HCT116 (cell line): ENCODE results near the gene FOXA1.

Experiments used
- CEBPB ChIP-seq: IDR thresholded peaks from 2 replicates; pipeline ENCODE4 v1.6.1; 2012; ENCODE audit warnings: low read depth
- ELF1 ChIP-seq: IDR thresholded peaks from 2 replicates; pipeline ENCODE4 v1.6.1; 2012; ENCODE audit warnings: low read depth, borderline replicate concordance
- EZH2 ChIP-seq: fragments of 200-600 bp; sonication (generic); IDR thresholded peaks from 2 replicates; pipeline ENCODE4 v1.6.1; 2017; ENCODE audit warnings: antibody characterized with exemption, mixed run types
- EZH2phosphoT487 ChIP-seq: fragments of 200-600 bp; IDR thresholded peaks from 2 replicates; pipeline ENCODE4 v1.6.1; 2018; ENCODE audit warnings: antibody characterized with exemption, borderline replicate concordance
- JUND ChIP-seq: IDR thresholded peaks from 2 replicates; pipeline ENCODE4 v1.6.1; 2012
- POLR2A ChIP-seq: IDR thresholded peaks from 2 replicates; pipeline ENCODE4 v1.7.0; 2011; ENCODE audit warnings: borderline replicate concordance; ENCODE audit not compliant: insufficient read depth, insufficient read length; ENCODE audit errors: extremely low read depth
- POLR2AphosphoS5 ChIP-seq: IDR thresholded peaks from 2 replicates; pipeline ENCODE4 v1.6.1; 2011; ENCODE audit warnings: mild to moderate bottlenecking, low read depth, low read length, moderate library complexity
- SIN3A ChIP-seq: IDR thresholded peaks from 2 replicates; pipeline ENCODE4 v1.6.1; 2012; ENCODE audit warnings: low read depth
- ZNF274 ChIP-seq: fragments of 200-500 bp; sonication (Bioruptor generic); IDR thresholded peaks from 2 replicates; pipeline ENCODE4 v1.6.1; 2014; ENCODE audit warnings: mild to moderate bottlenecking, low read depth, low read length, inconsistent platforms
- TF ChIP-seq, protein P1 (sequence below): IDR thresholded peaks from 2 replicates; pipeline ENCODE4 v1.6.1; 2012
- TF ChIP-seq, protein P2 (sequence below), 3 experiments: fragments of 200-600 bp in 1 of 3; sonication (generic) in 1 of 3; IDR thresholded peaks in 2 of 3; conservative IDR thresholded peaks in 1 of 3; 2 replicates each; pipeline ENCODE4 v1.5.1; 2012 to 2017; ENCODE audit warnings: low read depth in 2 of 3, low read length in 2 of 3, antibody characterized with exemption in 1 of 3, borderline replicate concordance in 1 of 3, control low read depth in 1 of 3, mild to moderate bottlenecking in 1 of 3, mixed read lengths in 1 of 3, mixed run types in 1 of 3, moderate library complexity in 1 of 3; ENCODE audit not compliant: insufficient read depth in 1 of 3
- TF ChIP-seq, protein P3 (sequence below): IDR thresholded peaks from 2 replicates; pipeline ENCODE4 v1.6.1; 2011; ENCODE audit warnings: mild to moderate bottlenecking, low read length, moderate library complexity; ENCODE audit not compliant: insufficient replicate concordance; ENCODE audit errors: extremely low read depth

DNA sequence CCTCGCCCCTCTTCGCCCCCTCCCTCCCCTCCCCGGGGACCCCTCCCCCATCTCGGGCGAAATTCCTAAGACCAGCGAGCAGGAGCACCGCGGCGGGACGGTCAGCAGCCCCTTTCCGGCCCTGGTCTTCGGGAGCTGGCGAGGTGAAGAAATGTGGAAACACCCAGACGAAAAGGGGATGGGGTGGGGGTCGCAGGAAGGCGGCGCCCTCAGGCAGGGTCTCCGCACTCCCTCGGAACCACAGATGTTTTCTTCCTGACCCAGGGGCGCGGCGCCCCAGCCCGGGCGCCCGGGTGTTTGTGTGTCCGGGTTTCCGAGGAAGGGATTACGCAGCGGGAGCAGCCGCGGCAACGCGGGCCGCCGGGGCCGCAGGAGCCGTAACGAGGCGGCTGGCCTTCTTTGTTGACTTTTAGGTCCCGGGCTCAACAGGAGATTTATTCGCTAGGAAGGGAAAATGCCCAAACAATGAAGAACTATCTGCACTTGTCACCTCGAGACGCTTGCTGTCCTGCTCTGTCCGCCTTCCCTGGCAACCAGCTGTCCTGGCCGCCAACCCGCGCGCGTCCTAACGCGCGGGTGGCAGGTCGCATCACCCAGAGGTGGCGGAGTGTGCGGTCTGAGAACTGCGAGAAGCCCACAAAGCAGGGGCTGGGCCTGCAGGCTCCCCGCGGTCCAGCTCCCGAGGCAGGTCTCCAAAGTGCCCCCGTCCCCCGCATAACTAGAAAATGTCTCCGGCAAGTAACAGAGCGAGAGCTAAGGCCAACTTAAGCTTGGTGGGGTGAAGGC lies 7.0 kb downstream of the FOXA1 start:
- TF ChIP-seq, protein P1, sequence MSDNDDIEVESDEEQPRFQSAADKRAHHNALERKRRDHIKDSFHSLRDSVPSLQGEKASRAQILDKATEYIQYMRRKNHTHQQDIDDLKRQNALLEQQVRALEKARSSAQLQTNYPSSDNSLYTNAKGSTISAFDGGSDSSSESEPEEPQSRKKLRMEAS, result no peak
- TF ChIP-seq ZNF274, result no peak
- no peak for TF ChIP-seq CEBPB
- TF ChIP-seq EZH2, result peak; percentile 51; the same call in 1 of the 2 replicates
- TF ChIP-seq POLR2AphosphoS5, result no peak
- TF ChIP-seq, protein P2, sequence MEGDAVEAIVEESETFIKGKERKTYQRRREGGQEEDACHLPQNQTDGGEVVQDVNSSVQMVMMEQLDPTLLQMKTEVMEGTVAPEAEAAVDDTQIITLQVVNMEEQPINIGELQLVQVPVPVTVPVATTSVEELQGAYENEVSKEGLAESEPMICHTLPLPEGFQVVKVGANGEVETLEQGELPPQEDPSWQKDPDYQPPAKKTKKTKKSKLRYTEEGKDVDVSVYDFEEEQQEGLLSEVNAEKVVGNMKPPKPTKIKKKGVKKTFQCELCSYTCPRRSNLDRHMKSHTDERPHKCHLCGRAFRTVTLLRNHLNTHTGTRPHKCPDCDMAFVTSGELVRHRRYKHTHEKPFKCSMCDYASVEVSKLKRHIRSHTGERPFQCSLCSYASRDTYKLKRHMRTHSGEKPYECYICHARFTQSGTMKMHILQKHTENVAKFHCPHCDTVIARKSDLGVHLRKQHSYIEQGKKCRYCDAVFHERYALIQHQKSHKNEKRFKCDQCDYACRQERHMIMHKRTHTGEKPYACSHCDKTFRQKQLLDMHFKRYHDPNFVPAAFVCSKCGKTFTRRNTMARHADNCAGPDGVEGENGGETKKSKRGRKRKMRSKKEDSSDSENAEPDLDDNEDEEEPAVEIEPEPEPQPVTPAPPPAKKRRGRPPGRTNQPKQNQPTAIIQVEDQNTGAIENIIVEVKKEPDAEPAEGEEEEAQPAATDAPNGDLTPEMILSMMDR (IDR thresholded peaks at IDR 0.05 in 2 of 3, conservative IDR thresholded peaks at IDR 0.05 in 1 of 3; ENCODE audit: borderline replicate concordance in 1 of 3, insufficient read depth in 1 of 3, low read depth in 2 of 3, low read length in 2 of 3), result no peak
- no peak for TF ChIP-seq SIN3A
- TF ChIP-seq, protein P3, sequence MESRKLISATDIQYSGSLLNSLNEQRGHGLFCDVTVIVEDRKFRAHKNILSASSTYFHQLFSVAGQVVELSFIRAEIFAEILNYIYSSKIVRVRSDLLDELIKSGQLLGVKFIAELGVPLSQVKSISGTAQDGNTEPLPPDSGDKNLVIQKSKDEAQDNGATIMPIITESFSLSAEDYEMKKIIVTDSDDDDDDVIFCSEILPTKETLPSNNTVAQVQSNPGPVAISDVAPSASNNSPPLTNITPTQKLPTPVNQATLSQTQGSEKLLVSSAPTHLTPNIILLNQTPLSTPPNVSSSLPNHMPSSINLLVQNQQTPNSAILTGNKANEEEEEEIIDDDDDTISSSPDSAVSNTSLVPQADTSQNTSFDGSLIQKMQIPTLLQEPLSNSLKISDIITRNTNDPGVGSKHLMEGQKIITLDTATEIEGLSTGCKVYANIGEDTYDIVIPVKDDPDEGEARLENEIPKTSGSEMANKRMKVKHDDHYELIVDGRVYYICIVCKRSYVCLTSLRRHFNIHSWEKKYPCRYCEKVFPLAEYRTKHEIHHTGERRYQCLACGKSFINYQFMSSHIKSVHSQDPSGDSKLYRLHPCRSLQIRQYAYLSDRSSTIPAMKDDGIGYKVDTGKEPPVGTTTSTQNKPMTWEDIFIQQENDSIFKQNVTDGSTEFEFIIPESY, result no peak
- TF ChIP-seq EZH2phosphoT487, result no peak; the same call in 1 of the 2 replicates
- TF ChIP-seq POLR2A, result no peak
- no peak for TF ChIP-seq JUND
- no peak for TF ChIP-seq ELF1
